HL-60 (cell line): ENCODE results near the gene CENPC.
"Not testable (repeated sequence)": the region's sequence is repeated elsewhere in the genome, so short reads cannot be mapped to it uniquely, and the experiment has no call there.

Source experiments
- DNase-seq, 2 experiments: peaks; one replicate each; pipeline ENCODE4 v3.0.0-alpha.2; 2010 to 2020; ENCODE audit warnings: low read depth in 1 of 2, low spot score in 1 of 2
- H3K27ac ChIP-seq: fragments of 250-450 bp; sonication (Bioruptor Pico); replicated peaks from 2 replicates; pipeline ENCODE4 v1.5.1; 2020; ENCODE audit warnings: mild to moderate bottlenecking, moderate library complexity
- H3K27me3 ChIP-seq: fragments of 250-450 bp; sonication (Bioruptor Pico); 2 replicates; pipeline ENCODE4 v1.5.1; 2021; ENCODE audit warnings: mild to moderate bottlenecking, moderate library complexity; ENCODE audit not compliant: insufficient read depth, poor library complexity, severe bottlenecking
- H3K4me3 ChIP-seq: replicated peaks from 2 replicates; pipeline ENCODE4 v1.5.1; 2011; ENCODE audit warnings: mild to moderate bottlenecking, control low read depth, low read length; ENCODE audit not compliant: insufficient read depth
- GABPA ChIP-seq: IDR thresholded peaks from 2 replicates; pipeline ENCODE4 v1.6.1; 2012; ENCODE audit warnings: low read depth
- POLR2AphosphoS5 ChIP-seq: IDR thresholded peaks from 2 replicates; pipeline ENCODE4 v1.6.1; 2012; ENCODE audit warnings: low read depth
- SPI1 ChIP-seq: IDR thresholded peaks from 2 replicates; pipeline ENCODE4 v1.6.1; 2012; ENCODE audit warnings: low read depth, mild to moderate bottlenecking, borderline replicate concordance
- TF ChIP-seq, protein P1 (sequence below): IDR thresholded peaks from one replicate; pipeline ENCODE4 v1.5.1; 2011; ENCODE audit warnings: low read length, control low read depth, inconsistent platforms; ENCODE audit not compliant: insufficient read depth
- TF ChIP-seq, protein P2 (sequence below): IDR thresholded peaks from 2 replicates; pipeline ENCODE4 v1.6.1; 2012; ENCODE audit warnings: low read depth; ENCODE audit not compliant: insufficient replicate concordance

The CENPC gene

DNA sequence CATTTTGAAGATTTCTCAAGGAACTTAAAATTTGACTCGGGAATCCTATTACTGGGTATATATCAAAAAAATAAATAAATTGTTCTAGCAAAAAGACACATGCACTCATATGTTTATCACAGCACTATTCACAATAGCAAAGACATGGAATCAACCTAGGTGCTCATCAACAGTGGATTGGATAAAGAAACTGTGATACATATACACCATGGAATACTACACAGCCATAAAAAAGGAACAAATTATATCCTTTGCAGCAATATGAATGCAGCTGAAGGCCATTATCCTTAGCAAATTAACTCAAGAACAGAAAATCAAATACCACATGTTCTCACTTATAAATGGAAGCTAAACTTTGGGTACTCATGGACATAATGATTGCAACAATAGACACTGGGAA is 97.4 kb downstream of the CENPC start:
- no peak overlapping the region for H3K4me3 ChIP-seq
- no peak for DNase-seq
- TF ChIP-seq SPI1 (no peak), GABPA (no peak), POLR2AphosphoS5 (no peak)
- TF ChIP-seq, protein P1, sequence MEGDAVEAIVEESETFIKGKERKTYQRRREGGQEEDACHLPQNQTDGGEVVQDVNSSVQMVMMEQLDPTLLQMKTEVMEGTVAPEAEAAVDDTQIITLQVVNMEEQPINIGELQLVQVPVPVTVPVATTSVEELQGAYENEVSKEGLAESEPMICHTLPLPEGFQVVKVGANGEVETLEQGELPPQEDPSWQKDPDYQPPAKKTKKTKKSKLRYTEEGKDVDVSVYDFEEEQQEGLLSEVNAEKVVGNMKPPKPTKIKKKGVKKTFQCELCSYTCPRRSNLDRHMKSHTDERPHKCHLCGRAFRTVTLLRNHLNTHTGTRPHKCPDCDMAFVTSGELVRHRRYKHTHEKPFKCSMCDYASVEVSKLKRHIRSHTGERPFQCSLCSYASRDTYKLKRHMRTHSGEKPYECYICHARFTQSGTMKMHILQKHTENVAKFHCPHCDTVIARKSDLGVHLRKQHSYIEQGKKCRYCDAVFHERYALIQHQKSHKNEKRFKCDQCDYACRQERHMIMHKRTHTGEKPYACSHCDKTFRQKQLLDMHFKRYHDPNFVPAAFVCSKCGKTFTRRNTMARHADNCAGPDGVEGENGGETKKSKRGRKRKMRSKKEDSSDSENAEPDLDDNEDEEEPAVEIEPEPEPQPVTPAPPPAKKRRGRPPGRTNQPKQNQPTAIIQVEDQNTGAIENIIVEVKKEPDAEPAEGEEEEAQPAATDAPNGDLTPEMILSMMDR: no peak
- TF ChIP-seq, protein P2, sequence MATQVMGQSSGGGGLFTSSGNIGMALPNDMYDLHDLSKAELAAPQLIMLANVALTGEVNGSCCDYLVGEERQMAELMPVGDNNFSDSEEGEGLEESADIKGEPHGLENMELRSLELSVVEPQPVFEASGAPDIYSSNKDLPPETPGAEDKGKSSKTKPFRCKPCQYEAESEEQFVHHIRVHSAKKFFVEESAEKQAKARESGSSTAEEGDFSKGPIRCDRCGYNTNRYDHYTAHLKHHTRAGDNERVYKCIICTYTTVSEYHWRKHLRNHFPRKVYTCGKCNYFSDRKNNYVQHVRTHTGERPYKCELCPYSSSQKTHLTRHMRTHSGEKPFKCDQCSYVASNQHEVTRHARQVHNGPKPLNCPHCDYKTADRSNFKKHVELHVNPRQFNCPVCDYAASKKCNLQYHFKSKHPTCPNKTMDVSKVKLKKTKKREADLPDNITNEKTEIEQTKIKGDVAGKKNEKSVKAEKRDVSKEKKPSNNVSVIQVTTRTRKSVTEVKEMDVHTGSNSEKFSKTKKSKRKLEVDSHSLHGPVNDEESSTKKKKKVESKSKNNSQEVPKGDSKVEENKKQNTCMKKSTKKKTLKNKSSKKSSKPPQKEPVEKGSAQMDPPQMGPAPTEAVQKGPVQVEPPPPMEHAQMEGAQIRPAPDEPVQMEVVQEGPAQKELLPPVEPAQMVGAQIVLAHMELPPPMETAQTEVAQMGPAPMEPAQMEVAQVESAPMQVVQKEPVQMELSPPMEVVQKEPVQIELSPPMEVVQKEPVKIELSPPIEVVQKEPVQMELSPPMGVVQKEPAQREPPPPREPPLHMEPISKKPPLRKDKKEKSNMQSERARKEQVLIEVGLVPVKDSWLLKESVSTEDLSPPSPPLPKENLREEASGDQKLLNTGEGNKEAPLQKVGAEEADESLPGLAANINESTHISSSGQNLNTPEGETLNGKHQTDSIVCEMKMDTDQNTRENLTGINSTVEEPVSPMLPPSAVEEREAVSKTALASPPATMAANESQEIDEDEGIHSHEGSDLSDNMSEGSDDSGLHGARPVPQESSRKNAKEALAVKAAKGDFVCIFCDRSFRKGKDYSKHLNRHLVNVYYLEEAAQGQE: no peak
- H3K27me3 ChIP-seq: no peaks in the 10 kb centered on the region
- no peak overlapping the region for H3K27ac ChIP-seq

DNA sequence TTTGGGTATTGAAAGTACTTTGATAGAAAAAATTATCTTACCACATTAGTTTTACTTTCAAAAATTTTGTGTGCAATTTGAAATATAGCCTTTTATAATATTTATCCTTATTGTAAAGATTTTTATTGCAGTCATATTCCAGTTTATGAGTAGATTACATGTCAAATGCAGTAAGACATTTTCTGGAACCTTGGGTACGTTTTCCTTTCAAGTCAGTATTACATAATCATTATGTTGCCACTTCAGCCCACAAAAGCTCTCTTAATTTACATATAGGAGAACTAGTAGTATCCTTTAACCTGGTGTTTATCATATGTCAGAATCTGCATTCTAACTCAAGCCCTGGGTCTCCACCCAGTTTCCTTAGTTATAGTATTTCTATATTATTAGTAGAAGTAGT is 98.5 kb downstream of the CENPC start:
- Histone ChIP-seq H3K27ac (no peak overlapping the region), H3K27me3 (no peaks in the 10 kb centered on the region), H3K4me3 (no peak overlapping the region)
- DNase-seq: peak in 1 of 2 experiments; percentile 14
- no peak for TF ChIP-seq GABPA
- TF ChIP-seq, protein P2: no peak
- TF ChIP-seq SPI1: no peak
- TF ChIP-seq, protein P1: no peak
- no peak for TF ChIP-seq POLR2AphosphoS5

DNA sequence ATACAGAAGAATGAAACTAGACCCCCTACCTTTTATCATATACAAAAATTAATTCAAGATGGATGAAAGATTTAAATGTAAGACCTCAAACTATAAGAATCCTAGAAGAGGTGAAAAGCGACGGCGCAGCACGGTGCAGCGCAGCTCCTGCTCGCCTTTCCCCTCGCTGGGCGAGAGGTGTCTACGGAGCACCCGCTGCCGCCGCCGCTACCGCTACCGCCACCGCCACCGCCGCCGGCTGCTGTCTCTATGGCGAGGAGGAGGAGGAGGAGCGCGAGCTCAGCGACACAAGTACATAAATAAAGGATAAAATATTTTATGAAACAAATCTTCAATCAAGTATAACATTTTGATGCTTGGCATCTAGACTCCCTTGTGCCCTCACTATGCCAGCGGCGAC is 99.4 kb downstream of the CENPC start:
- not testable (repeated sequence) for H3K27ac ChIP-seq, DNase-seq, H3K4me3 ChIP-seq, H3K27me3 ChIP-seq

DNA sequence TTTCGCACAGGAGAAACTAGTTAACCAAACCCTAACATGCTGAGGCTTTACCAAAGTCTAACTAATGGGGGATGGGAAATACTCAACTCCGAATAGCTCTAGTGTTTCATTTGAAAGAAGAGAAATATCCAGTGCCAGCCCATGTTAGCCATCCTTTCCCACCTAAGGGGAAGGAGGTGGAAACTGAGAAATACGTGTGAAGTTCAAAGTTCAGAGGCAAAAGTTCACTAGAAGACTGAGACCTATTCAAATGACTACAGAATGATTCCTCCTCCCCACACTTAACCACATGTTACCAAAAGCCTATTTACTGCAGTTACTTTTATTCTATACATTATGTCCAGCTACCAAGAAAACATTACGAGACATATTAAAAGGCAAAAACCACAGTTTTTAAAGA is 106.3 kb downstream of the CENPC start:
- Histone ChIP-seq H3K27ac (no peak overlapping the region), H3K27me3 (no peaks in the 10 kb centered on the region), H3K4me3 (no peak overlapping the region)
- DNase-seq: no peak
- TF ChIP-seq GABPA (no peak), POLR2AphosphoS5 (no peak), SPI1 (no peak)
- TF ChIP-seq, protein P2: no peak
- TF ChIP-seq, protein P1: no peak
